Mesenchymal stem cell (in vitro differentiated cells and primary cell): ENCODE data around the gene HMX1.

Experiments used
- DNase-seq: peaks from one replicate; pipeline ENCODE4 v3.0.0-alpha.2; 2013
- H2AFZ ChIP-seq: one replicate; pipeline ENCODE4 v1.6.1; 2013; ENCODE audit warnings: low read depth, mild to moderate bottlenecking, control low read depth, inconsistent platforms, low read length, moderate library complexity
- H2AK5ac ChIP-seq: 2 replicates; pipeline ENCODE4 v1.6.1; 2013; ENCODE audit warnings: low read length, moderate library complexity, mild to moderate bottlenecking, inconsistent platforms; ENCODE audit not compliant: severe bottlenecking
- H2BK120ac ChIP-seq: one replicate; pipeline ENCODE4 v1.6.1; 2013; ENCODE audit warnings: low read depth, mild to moderate bottlenecking, inconsistent platforms, low read length, moderate library complexity
- H2BK12ac ChIP-seq, 2 experiments: one replicate each; pipeline ENCODE4 v1.6.1; 2013; ENCODE audit warnings: inconsistent platforms in 2 of 2, low read length in 2 of 2, mild to moderate bottlenecking in 2 of 2, moderate library complexity in 2 of 2, control low read depth in 1 of 2
- H2BK15ac ChIP-seq: one replicate; pipeline ENCODE4 v1.6.1; 2013; ENCODE audit warnings: mild to moderate bottlenecking, low read depth, inconsistent platforms; ENCODE audit not compliant: poor library complexity, severe bottlenecking
- H2BK5ac ChIP-seq: 2 replicates; pipeline ENCODE4 v1.6.1; 2013; ENCODE audit warnings: low read depth, mild to moderate bottlenecking, low read length, control low read depth, inconsistent platforms; ENCODE audit not compliant: poor library complexity, severe bottlenecking
- H3K14ac ChIP-seq, 2 experiments: one replicate each; pipeline ENCODE4 v1.6.1; 2013; ENCODE audit warnings: inconsistent platforms in 2 of 2, low read length in 2 of 2, control low read depth in 1 of 2, mild to moderate bottlenecking in 1 of 2, moderate library complexity in 1 of 2
- H3K18ac ChIP-seq, 2 experiments: one replicate each; pipeline ENCODE4 v1.6.1; 2013; ENCODE audit warnings: inconsistent platforms in 2 of 2, low read length in 2 of 2, control low read depth in 1 of 2, low read depth in 1 of 2, mild to moderate bottlenecking in 1 of 2
- H3K23ac ChIP-seq, 2 experiments: one replicate each; pipeline ENCODE4 v1.6.1; 2013; ENCODE audit warnings: inconsistent platforms in 2 of 2, low read length in 2 of 2, mild to moderate bottlenecking in 2 of 2, moderate library complexity in 2 of 2, control low read depth in 1 of 2
- H3K27ac ChIP-seq: 2 replicates; pipeline ENCODE4 v1.5.1; 2013; ENCODE audit warnings: mild to moderate bottlenecking, moderate library complexity, low read length, control low read depth, inconsistent platforms; ENCODE audit not compliant: poor library complexity, severe bottlenecking
- H3K27me3 ChIP-seq, 2 experiments: 2 replicates each; pipeline versions ENCODE4 v1.6.1 to v1.7.0; 2013; ENCODE audit warnings: low read length in 2 of 2, mild to moderate bottlenecking in 2 of 2, moderate library complexity in 2 of 2, control low read depth in 1 of 2, inconsistent platforms in 1 of 2; ENCODE audit not compliant: control insufficient read depth in 1 of 2, insufficient read depth in 1 of 2
- H3K36me3 ChIP-seq, 2 experiments: 2 replicates each; pipeline versions ENCODE4 v1.6.1 to v1.7.0; 2013; ENCODE audit warnings: low read length in 2 of 2, control low read depth in 1 of 2, inconsistent platforms in 1 of 2, low read depth in 1 of 2, mild to moderate bottlenecking in 1 of 2; ENCODE audit not compliant: insufficient read depth in 2 of 2, control insufficient read depth in 1 of 2
- H3K4ac ChIP-seq, 2 experiments: one replicate each; pipeline ENCODE4 v1.6.1; 2013; ENCODE audit warnings: inconsistent platforms in 2 of 2, low read length in 2 of 2, mild to moderate bottlenecking in 2 of 2, moderate library complexity in 2 of 2, control low read depth in 1 of 2, low read depth in 1 of 2
- H3K4me1 ChIP-seq: 2 replicates; pipeline ENCODE4 v1.6.1; 2013; ENCODE audit warnings: low read depth, low read length, control low read depth; ENCODE audit not compliant: control insufficient read depth, insufficient read depth
- H3K4me2 ChIP-seq: 2 replicates; pipeline ENCODE4 v1.6.1; 2013; ENCODE audit warnings: low read length, mild to moderate bottlenecking, inconsistent platforms; ENCODE audit not compliant: poor library complexity, severe bottlenecking
- H3K4me3 ChIP-seq, 2 experiments: 2 replicates each; pipeline versions ENCODE4 v1.5.1 to v1.7.0; 2013; ENCODE audit warnings: low read length in 2 of 2, mild to moderate bottlenecking in 2 of 2, control low read depth in 1 of 2, low read depth in 1 of 2; ENCODE audit not compliant: insufficient read depth in 1 of 2
- H3K79me1 ChIP-seq: replicated peaks from 2 replicates; pipeline ENCODE4 v1.6.1; 2013; ENCODE audit warnings: mild to moderate bottlenecking, control low read depth, low read length, inconsistent platforms; ENCODE audit not compliant: poor library complexity, severe bottlenecking
- H3K9ac ChIP-seq: 2 replicates; pipeline ENCODE4 v1.7.0; 2013; ENCODE audit warnings: mild to moderate bottlenecking, low read length, moderate library complexity
- H3K9me3 ChIP-seq: 2 replicates; pipeline ENCODE4 v1.7.0; 2013; ENCODE audit warnings: mild to moderate bottlenecking, low read length; ENCODE audit not compliant: control insufficient read depth
- H4K8ac ChIP-seq: one replicate; pipeline ENCODE4 v1.6.1; 2013; ENCODE audit warnings: inconsistent platforms, mild to moderate bottlenecking, low read length, moderate library complexity
- H4K91ac ChIP-seq: one replicate; pipeline ENCODE4 v1.6.1; 2013; ENCODE audit warnings: mild to moderate bottlenecking, low read length, inconsistent platforms
- WGBS: methylation state at CpG from one replicate; pipeline ENCODE4 v1.1.7; 2013; ENCODE audit warnings: mixed read lengths; 5-methylcytosine and 5-hydroxymethylcytosine counted together

The HMX1 gene

GRCh38 chr4:8832113-8832915 lies 39.3 kb downstream of the HMX1 start:
- Histone ChIP-seq H3K36me3 (no peaks in the 10 kb centered on the region), H3K27ac (no peak overlapping the region), H3K4me1 (no peaks in the 10 kb centered on the region), H4K8ac (no peak overlapping the region), H3K4ac (no peak overlapping the region), H2BK5ac (no peak overlapping the region), H2AK5ac (no peak overlapping the region), H3K18ac (no peak overlapping the region), H2AFZ (no peak overlapping the region), H3K27me3 (peaks cover 0 to 41% of the 10 kb centered on the region in 2 experiments), H3K79me1 (no peaks in the 10 kb centered on the region), H3K14ac (no peak overlapping the region), H2BK15ac (no peak overlapping the region), H3K9me3 (no peaks in the 10 kb centered on the region), H3K4me3 (no peak overlapping the region), H3K4me2 (no peak overlapping the region), H4K91ac (no peak overlapping the region), H2BK120ac (no peak overlapping the region), H3K9ac (no peak overlapping the region), H2BK12ac (no peak overlapping the region), H3K23ac (no peak overlapping the region)
- 88% methylated on average over 18 of the region's 18 CpGs for WGBS
- DNase-seq = no peak

- H4K8ac ChIP-seq = no peak overlapping the region
- no peak overlapping the region for H2BK120ac ChIP-seq
- H3K9me3 ChIP-seq = no peaks in the 10 kb centered on the region
- peaks cover 0 to 46% of the 10 kb centered on the region in 2 experiments for H3K27me3 ChIP-seq
- no peak overlapping the region for H3K18ac ChIP-seq
- no peak overlapping the region for H3K14ac ChIP-seq
- H2AFZ ChIP-seq = no peak overlapping the region
- H2BK15ac ChIP-seq = no peak overlapping the region
- H3K4ac ChIP-seq = no peak overlapping the region
- no peak overlapping the region for H3K27ac ChIP-seq
- H3K4me3 ChIP-seq = no peak overlapping the region
- no peak overlapping the region for H3K23ac ChIP-seq
- no peaks in the 10 kb centered on the region for H3K79me1 ChIP-seq
- no peak overlapping the region for H2AK5ac ChIP-seq
- no peak overlapping the region for H4K91ac ChIP-seq
- H3K4me2 ChIP-seq = no peak overlapping the region
- H3K4me1 ChIP-seq = no peaks in the 10 kb centered on the region
- H3K36me3 ChIP-seq = no peaks in the 10 kb centered on the region
- no peak overlapping the region for H2BK5ac ChIP-seq
- DNase-seq = no peak
- H3K9ac ChIP-seq = no peak overlapping the region
- no peak overlapping the region for H2BK12ac ChIP-seq
- 75% methylated on average over 11 of the region's 13 CpGs for WGBS
Measured at GRCh38 chr4:8831221-8832112, 40.2 kb downstream of the HMX1 start.

GRCh38 chr4:8830611-8831200 lies 40.9 kb downstream of the HMX1 start:
- no peak overlapping the region for H3K27ac ChIP-seq
- H3K4me1 ChIP-seq = no peaks in the 10 kb centered on the region
- H3K4me2 ChIP-seq = no peak overlapping the region
- H3K27me3 ChIP-seq = peaks cover 0 to 41% of the 10 kb centered on the region in 2 experiments
- H3K4ac ChIP-seq = no peak overlapping the region
- H3K79me1 ChIP-seq = no peaks in the 10 kb centered on the region
- no peak overlapping the region for H2AK5ac ChIP-seq
- H3K23ac ChIP-seq = no peak overlapping the region
- no peak overlapping the region for H4K8ac ChIP-seq
- no peak overlapping the region for H2BK120ac ChIP-seq
- H2AFZ ChIP-seq = no peak overlapping the region
- no peak overlapping the region for H3K18ac ChIP-seq
- H2BK12ac ChIP-seq = no peak overlapping the region
- WGBS = 82% methylated on average over 11 of the region's 11 CpGs
- no peaks in the 10 kb centered on the region for H3K36me3 ChIP-seq
- no peaks in the 10 kb centered on the region for H3K9me3 ChIP-seq
- no peak for DNase-seq
- no peak overlapping the region for H3K14ac ChIP-seq
- no peak overlapping the region for H2BK5ac ChIP-seq
- no peak overlapping the region for H2BK15ac ChIP-seq
- no peak overlapping the region for H4K91ac ChIP-seq
- no peak overlapping the region for H3K9ac ChIP-seq
- H3K4me3 ChIP-seq = no peak overlapping the region

- H2BK120ac ChIP-seq = no peak overlapping the region
- no peak overlapping the region for H3K27ac ChIP-seq
- H3K4ac ChIP-seq = no peak overlapping the region
- H3K9me3 ChIP-seq = no peaks in the 10 kb centered on the region
- peaks cover 0 to 36% of the 10 kb centered on the region in 2 experiments for H3K27me3 ChIP-seq
- H4K91ac ChIP-seq = no peak overlapping the region
- no peak overlapping the region for H3K9ac ChIP-seq
- WGBS = 66% methylated on average over 7 of the region's 7 CpGs
- H4K8ac ChIP-seq = no peak overlapping the region
- no peak overlapping the region for H3K4me2 ChIP-seq
- H3K18ac ChIP-seq = no peak overlapping the region
- no peak overlapping the region for H3K14ac ChIP-seq
- no peaks in the 10 kb centered on the region for H3K36me3 ChIP-seq
- no peak overlapping the region for H2BK5ac ChIP-seq
- H2BK15ac ChIP-seq = no peak overlapping the region
- no peak overlapping the region for H2AK5ac ChIP-seq
- H2BK12ac ChIP-seq = no peak overlapping the region
- no peaks in the 10 kb centered on the region for H3K4me1 ChIP-seq
- no peak for DNase-seq
- H2AFZ ChIP-seq = no peak overlapping the region
- no peak overlapping the region for H3K23ac ChIP-seq
- no peak overlapping the region for H3K4me3 ChIP-seq
- H3K79me1 ChIP-seq = no peaks in the 10 kb centered on the region
Measured at GRCh38 chr4:8830056-8830455, 41.6 kb downstream of the HMX1 start.
